ENCODE results near the gene FETUB.

GRCh38 chr3:186609247-186609868, 30.8 kb upstream of the FETUB start:
- TF ChIP-seq POLR2A (IDR thresholded peaks at IDR 0.05; ENCODE audit: borderline replicate concordance, extremely low read depth, insufficient read depth, insufficient read length) (no peak), EZH2 (IDR thresholded peaks at IDR 0.05) (no peak), CTCF (IDR thresholded peaks at IDR 0.05 in 2 of 3, conservative IDR thresholded peaks at IDR 0.05 in 1 of 3; ENCODE audit: borderline replicate concordance in 1 of 3, insufficient read depth in 1 of 3, low read depth in 2 of 3, low read length in 2 of 3) (peak; percentile 47 to 55 (median 50); a peak in 5 of 6 replicates), EZH2phosphoT487 (IDR thresholded peaks at IDR 0.05; ENCODE audit: borderline replicate concordance) (no peak), EGR1 (IDR thresholded peaks at IDR 0.05; ENCODE audit: low read depth) (no peak), POLR2AphosphoS5 (IDR thresholded peaks at IDR 0.05; ENCODE audit: low read depth, low read length) (no peak), YY1 (IDR thresholded peaks at IDR 0.05; ENCODE audit: extremely low read depth, insufficient replicate concordance, low read depth, low read length) (peak; percentile 65), ZNF274 (IDR thresholded peaks at IDR 0.05; ENCODE audit: low read depth, low read length) (no peak), MAX (IDR thresholded peaks at IDR 0.05) (no peak)

Measured in HCT116 (cell line).